Vagina (tissue), 2 donors: ENCODE measurements around the gene NTRK3.

ENCODE experiments used
- POLR2AphosphoS5 ChIP-seq, 2 donors: sonication (generic); formaldehyde crosslinking; IDR thresholded peaks; one replicate each; pipeline ENCODE4 v1.9.0; 2017; ENCODE audit warnings: antibody characterized with exemption in 2 of 2, mild to moderate bottlenecking in 2 of 2, low read depth in 1 of 2; ENCODE audit not compliant: insufficient read depth in 1 of 2
- TF ChIP-seq, protein P1 (sequence below), 3 experiments: fragments of 450-650 bp in 2 of 3; fragments of 200-600 bp in 1 of 3; sonication (generic) in 1 of 3; IDR thresholded peaks; one replicate each; pipeline ENCODE4 v1.5.1; 2017 to 2019; ENCODE audit warnings: antibody characterized with exemption in 3 of 3, mild to moderate bottlenecking in 2 of 3, moderate library complexity in 2 of 3

DNA sequence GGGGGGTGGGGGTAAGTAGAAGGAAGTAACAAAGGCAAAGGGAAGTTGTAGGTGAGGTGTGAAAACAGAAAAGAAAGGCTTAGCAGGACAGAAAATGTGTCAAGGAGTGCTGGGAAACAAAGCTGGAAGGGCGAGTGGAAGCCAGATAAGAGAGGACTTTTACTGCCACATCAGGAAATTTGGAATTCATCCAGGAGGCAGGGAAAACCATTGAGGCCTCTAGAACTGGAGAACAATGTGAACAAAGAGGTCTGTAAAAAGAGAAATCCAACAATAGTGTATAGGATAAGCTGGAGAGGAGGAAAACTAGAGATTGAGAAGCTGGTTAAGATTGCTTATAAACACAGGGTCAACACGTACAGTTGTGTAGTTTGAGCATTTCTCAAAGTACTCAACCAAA, 116.6 kb downstream of the NTRK3 start:
- TF ChIP-seq, protein P1, sequence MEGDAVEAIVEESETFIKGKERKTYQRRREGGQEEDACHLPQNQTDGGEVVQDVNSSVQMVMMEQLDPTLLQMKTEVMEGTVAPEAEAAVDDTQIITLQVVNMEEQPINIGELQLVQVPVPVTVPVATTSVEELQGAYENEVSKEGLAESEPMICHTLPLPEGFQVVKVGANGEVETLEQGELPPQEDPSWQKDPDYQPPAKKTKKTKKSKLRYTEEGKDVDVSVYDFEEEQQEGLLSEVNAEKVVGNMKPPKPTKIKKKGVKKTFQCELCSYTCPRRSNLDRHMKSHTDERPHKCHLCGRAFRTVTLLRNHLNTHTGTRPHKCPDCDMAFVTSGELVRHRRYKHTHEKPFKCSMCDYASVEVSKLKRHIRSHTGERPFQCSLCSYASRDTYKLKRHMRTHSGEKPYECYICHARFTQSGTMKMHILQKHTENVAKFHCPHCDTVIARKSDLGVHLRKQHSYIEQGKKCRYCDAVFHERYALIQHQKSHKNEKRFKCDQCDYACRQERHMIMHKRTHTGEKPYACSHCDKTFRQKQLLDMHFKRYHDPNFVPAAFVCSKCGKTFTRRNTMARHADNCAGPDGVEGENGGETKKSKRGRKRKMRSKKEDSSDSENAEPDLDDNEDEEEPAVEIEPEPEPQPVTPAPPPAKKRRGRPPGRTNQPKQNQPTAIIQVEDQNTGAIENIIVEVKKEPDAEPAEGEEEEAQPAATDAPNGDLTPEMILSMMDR (IDR thresholded peaks at IDR 0.05) = no peak
- TF ChIP-seq POLR2AphosphoS5 (IDR thresholded peaks at IDR 0.05; ENCODE audit: insufficient read depth in 1 of 2, low read depth in 1 of 2) = no peak
